Hypothalamus (tissue), 51 donors: ENCODE measurements around the gene SH3RF3.
A peak's percentile ranks its signal among the peaks of the same experiment; 100 is the strongest.
"Not testable (repeated sequence)": the region's sequence is repeated elsewhere in the genome, so short reads cannot be mapped to it uniquely, and the experiment has no call there.

Experiments
- DNase-seq, 51 donors: peaks; one replicate each; lab custom pipeline; 2025; lab: John Stamatoyannopoulos, UW

SH3RF3 gene

DNA sequence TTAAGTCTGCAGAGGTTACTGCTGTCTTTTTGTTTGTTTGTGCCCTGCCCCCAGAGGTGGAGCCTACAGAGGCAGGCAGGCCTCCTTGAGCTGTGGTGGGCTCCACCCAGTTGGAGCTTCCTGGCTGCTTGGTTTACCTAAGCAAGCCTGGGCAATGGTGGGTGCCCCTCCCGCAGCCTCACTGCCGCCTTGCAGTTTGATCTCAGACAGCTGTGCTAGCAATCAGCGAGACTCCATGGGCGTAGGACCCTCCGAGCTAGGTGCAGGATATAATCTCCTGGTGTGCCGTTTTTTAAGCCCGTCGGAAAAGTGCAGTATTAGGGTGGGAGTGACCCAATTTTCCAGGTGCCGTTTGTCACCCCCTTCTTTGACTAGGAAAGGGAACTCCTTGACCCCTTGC lies 11.8 kb upstream of the SH3RF3 start:
- DNase-seq, result not testable (repeated sequence)

DNA sequence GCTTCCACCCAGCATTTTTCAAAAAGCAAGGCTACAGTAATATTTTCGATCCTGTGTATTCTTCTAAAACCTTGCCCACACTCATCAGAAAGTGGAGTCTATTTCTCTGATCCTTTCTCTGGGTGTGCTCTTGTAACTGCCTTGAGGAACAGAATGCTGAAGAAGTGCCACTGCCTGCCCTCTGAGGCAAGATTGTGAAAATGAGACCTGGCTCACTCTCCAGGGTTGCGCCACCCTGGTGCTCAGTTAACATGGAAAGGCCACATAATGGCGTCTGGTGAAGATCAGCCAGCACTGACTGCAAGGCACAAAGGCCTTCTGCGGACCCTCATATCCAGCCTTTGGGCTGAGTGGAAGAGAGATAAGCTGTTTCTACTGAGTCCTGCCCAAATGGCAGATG lies 11.2 kb upstream of the SH3RF3 start:
- no peak for DNase-seq

DNA sequence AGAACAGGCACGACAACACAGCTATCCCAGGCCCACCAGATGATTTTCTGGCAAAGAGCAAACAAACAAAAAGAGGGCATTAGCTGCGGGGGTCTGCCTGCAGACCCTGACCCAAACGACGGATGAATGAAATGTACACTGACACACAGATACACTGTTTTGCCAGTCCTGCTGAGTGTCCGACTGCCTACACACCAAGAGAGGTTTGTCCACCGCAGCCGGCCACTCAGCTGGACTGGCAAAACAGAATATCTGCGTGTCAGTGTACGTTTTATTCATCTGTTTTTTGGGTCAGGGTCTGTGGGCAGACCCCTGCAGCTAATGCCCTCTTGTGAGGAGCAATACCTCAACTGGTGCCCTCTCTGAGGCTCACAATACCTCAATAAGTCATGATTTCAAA lies 10.7 kb upstream of the SH3RF3 start:
- DNase-seq, result no peak

DNA sequence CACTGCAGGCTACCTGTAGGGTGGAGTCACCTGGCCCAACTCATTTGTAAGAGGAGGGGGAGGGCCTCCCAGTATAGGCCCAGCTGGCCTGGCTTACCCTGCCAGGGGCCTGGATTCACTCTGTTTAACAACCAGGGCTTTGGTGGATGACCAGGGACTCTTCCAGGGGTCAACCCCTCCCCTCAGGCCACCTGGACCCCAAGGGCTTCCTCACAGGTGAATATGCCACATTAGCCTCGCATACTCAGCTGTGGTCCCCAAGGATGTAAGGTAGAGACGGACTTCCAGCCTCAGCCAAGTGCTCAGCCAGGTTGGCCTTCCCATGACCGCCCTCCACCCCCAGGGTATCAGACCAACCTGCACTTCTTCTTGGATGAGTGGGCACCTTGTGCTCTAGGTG lies 8.8 kb upstream of the SH3RF3 start:
- no peak for DNase-seq

DNA sequence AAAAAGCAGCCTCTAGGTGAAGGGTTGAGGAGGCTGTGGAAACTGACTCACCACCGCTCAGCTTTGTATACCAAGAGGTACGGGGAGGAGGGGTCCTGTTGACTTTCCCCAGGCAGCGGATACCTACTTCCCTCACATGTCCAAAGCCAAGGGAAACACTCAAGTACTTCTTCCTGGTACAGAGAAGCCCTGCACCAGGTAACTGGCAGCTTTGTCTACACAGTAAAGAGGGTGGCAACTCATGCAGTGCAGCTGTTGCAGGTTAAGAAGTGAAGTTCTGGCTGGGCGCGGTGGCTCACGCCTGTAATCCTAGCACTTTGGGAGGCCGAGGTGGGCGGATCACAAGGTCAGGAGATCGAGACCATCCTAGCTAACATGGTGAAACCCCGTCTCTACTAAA lies 8.3 kb upstream of the SH3RF3 start:
- not testable (repeated sequence) for DNase-seq

DNA sequence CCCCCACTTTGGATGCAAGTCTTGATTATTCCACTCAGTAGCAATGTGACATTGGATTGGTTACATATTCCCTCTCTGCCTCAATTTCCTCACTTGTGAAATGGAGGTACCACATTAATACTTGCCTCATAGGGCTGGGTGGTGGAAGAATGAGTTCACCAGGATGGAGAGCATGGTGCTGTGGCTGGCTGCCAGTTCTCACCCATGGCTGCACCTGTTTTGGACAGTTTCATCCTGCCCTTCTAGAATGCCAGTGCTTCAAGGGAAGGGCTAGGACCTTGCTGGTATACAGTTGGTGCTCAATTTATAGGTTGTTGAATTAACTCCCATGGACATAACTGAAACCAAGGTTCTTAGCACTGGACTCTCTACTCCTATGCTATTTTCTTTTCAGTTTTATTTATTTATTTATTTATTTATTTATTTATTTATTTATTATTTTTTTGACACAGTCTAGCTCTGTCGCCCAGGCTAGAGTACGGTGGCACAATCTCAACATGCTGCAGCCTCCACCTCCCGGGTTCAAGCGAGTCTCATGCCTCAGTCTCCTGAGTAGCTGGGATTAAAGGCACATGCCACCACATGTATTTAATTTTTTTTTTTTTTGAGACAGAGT lies 5.3 kb upstream of the SH3RF3 start:
- DNase-seq, result no peak

DNA sequence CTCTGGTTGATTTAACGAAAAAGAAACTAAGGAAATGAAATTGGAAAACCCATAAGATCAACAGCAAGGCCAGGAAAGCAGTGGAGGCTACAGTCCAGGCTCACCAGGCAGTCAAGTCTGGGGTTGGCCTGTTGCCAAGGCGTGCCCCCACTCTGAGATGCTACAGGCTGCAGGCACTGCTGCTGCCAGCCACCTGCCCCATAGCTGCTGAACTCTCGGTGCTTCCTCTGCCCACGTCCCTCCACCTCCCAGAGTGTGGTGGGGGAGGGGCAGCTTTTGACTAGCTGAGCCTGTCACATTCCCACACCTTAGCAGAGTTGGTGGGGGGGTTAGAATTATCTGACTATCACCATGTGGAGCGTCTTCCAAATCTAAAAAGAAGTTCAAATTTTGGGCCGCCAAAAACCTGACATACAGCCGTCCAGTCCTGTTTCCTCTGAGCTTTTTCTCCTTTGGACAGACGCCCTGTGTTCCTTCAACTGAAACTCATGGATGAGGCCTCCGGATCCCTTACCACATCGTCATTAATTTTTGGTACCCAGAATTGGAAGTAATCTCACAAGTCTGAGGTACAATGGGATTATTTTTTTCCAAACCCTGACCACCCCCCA lies 3.9 kb upstream of the SH3RF3 start:
- no peak for DNase-seq

DNA sequence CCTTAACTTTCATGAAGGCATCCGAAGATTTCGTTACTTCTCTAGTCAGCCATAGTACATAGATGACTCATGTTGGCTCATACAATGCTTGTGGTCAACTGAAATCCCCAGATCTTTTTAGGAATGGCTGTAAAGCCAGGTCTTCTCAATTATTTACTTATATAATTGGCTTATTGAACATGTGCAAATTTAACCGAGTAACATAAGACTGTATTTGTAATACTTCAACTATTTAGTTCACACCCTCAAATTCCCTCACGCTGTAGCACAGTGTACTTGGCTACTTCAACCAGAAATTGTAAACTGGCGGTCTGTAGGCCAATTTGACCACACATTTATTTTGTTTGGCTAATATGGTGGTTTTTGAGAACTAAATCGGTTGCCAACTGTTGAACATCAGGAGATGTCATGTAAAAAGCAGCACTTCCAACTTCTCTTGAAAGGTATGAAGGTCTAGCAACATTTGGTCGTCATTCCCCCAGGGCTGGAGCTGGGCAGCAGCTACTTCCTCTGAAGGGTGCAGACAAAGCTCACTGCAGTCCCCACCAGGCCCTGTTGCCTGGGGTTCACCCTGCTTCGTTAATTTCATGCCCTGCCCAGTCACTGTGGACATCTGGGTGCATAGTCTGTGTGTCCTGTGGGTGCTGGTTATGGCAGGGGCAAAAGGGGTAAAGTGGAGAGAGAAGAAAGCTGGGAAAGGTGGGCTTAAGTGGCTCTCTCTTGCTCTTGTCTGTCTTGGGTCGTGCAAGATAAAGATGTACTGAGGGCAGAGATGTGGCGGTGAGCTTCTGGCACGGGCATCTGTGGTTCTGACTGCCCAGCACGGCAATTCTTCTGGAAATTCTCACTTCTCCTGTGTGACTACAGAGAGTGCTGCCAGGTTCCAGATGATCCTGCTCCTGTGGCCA lies 3.2 kb upstream of the SH3RF3 start:
- DNase-seq, result no peak

DNA sequence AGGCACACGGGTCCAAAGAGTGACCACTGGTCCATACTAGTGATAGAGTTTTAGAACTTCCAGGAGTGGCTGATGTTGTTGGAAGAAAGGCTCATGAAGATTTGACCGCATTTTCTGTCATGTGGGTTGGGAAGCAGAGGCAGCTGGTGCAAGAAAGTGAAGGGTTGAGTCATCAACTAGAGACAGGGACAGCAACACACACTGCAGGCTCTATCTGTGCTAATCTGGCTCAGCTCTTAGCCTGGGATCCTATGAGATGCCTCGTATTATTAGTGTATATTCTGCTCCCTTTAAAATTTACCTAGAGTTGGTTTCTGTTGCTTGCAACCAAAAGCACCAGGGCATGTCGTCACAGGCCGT lies 2.5 kb upstream of the SH3RF3 start:
- DNase-seq, result peak in 1 of 51 donors; percentile 30

DNA sequence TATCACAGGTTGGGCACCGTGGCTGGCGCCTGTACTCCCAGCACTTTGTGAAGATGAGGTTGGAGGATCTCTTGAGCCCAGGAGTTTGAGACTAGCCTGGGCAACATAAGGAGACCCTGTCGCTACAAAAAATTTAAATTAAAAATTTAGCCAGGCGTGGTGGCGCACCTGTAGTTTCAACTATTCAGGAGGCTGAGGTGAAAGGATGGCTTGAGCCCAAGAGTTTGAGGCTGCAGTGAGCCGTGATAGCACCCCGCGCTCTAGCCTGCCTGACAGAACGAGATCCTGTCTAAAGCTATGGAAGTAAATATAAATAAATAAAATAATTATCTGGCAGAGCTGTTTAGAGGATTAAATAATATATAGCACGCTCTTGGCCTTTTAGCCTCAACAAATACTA lies 1.4 kb upstream of the SH3RF3 start:
- DNase-seq, result no peak

DNA sequence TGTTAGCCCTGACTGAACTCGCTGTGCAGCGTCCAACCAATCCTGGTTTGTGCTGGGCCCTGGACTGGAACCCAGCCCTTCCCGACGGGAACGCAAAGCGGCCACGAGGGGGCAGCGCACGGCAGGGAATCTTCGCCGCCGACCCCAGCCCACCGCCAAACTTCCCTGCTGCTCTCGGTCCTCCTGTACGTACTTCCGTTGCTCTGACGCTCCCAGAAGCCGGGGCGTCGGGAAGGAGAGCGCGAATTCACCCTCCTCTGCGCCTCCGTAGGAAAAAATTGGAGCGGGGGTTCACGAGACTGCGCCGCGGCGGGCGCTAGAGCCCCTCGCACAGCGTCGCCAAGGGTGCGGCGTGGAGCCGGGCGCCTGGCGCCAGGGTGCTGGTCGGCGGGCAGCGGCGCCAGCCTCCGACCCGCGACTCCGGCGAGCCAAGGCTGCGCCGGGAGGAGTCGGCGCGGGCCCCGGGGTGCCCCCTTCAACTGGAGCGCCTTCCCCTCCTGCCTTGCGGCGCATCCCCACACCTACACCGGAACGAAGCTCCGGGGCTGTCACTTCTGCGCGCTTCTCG lies 873 bp upstream of the SH3RF3 start:
- peak in 48 of 51 donors; percentile 8 to 77 (median 50) for DNase-seq

DNA sequence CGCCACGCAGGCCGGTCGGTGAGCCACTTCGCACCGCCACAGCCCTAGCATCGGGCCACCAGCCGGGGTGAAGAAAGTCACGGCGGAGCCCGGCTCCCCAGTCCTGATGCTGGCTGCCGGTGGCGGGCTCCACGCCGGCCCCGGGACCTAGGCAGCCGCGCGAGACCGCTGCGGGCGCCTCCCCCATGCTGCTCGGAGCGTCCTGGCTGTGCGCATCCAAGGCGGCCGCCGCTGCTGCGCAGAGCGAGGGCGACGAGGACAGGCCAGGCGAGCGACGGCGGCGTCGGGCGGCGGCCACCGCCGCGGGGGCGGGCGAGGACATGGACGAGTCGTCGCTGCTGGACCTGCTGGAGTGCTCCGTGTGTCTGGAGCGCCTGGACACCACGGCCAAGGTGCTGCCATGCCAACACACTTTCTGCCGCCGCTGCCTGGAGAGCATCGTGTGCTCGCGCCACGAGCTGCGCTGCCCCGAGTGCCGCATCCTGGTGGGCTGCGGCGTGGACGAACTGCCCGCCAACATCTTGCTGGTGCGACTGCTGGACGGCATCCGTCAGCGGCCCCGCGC lies 433 bp downstream of the SH3RF3 start:
- peak in 5 of 51 donors; percentile 8 to 42 (median 15) for DNase-seq

DNA sequence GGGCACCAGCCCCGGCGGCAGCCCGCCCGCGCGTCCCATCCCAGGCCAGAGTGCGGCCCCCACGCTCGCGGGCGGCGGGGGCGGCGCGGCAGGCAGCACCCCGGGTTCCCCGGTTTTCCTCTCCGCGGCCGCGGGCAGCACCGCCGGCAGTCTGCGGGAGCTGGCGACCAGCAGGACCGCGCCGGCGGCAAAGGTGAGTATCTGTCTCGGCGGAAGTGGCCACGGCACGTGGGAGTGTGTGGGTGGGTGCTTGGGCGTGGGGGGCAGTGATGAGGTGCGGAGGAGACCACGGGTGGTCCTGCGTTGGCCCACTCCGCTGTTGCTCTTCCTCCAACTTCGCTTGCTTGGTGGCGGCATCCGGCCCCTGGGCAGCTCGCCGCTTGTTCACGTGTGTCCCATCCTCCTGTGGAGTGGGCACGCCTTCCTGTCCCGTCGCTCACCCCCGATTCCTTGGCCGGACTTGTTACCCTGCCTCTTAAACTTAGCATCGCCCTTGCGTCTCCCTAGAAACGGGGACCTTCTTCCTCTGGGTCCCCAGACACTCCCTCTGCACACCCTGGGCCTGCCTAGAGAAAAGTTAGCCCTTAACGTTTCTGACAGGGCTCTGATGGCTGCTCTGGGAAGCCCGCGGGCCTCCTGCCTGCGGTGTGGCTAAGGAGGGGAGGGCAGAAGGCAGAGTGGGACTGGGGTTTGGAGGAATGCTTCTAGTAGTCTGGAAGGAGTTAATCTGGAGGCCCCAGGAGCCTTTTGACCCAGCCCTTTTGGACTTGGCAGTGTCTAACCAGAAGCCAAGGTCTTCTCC lies 1.1 kb downstream of the SH3RF3 start:
- DNase-seq, result peak in 14 of 51 donors; percentile 8 to 41 (median 18)

DNA sequence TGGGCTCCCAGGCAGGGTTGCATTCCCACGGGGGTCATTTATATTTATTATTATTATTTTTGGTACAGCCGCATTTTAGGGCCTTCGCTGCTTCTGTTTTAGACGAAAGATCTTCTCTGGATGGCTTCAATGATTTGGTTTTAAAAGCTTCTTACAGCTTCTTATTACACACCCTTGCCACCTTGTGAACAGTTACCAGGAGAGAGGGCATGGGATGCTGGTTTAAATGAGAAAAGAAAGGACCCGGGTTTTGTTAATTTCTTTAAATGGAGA lies 1.7 kb downstream of the SH3RF3 start:
- no peak for DNase-seq

DNA sequence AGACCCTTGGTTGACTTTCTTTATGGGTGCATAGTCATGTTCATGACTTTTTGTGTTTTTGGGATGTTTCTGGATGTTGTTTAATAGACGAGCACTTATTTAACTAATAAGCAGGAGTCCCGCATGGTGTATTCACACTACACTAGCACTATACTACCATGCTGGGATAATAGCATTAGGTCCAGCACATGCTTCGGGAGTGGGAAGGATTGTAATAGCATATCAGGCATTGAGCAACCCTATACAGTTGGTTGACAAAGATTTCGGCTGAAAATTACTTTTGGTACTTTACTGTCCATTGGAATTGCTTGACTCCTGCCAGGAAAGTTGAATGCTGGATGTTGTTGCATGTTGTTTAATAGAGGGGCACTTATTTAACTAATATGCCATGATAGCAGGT lies 2.8 kb downstream of the SH3RF3 start:
- no peak for DNase-seq

DNA sequence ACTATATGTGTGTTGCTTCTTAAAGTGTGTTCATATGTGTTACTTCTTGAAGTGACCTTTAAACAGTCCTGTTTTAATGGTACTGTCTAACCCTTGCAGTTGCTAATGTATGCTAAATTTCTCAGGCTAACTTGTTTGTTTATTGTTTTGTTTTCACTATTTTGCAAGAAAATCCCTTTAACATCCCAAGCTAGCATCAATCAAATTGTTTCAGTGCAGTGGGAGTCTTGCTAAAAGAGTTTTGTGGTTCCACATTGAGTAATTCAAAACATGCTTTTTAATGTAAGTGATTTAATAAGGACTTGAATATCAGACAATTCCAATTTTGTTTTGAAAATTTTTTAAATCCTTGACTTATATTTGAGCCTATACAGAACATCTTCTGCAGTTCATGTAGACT lies 3.6 kb downstream of the SH3RF3 start:
- no peak for DNase-seq

DNA sequence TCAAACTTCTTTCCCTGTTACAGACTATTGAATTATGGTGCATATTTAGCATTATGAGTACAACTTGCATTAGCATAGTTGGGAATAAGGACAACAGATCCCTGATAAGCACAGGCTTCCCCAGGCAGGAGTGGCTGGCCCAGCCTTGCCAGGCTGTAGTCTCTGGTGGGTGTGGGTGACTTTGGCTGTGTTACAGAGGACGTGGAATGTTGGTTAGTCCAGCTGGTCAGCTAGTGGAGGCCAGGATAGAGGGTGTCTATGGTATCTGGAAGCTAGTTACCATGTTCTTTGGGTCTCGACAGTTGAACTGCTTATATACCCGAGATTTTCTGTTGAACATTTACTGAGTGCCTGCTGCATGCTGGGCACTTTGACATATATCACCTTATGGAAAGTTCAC lies 4.7 kb downstream of the SH3RF3 start:
- no peak for DNase-seq

DNA sequence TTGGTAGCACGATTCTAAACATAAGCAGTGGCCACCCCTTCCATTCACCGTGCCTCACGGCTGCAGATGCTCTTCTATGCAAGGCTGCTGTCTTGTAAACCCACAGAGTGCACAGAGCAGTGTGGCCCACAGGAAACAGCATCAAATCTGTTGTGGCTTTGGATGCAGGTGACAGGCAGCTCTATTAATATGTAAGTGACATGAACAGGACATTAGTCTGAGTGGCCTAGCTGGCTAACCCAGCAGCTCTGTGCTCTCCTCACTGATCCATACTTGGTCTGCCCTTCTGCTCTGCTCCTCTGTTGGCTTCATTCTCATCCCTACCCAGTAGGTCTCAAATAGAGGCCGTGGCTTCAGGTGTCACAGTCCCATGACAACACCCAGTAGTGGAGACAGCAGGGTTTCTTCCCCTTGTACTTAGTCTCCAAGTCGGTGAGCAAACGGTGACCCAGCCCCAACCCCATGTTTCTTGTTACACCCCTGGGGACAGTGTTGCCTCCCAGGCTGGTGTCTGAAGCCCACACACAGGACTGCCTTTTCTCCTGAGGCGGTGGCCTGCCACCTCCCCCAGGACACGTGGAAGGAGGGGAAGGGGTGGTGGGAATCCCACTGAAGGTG lies 5.8 kb downstream of the SH3RF3 start:
- no peak for DNase-seq

DNA sequence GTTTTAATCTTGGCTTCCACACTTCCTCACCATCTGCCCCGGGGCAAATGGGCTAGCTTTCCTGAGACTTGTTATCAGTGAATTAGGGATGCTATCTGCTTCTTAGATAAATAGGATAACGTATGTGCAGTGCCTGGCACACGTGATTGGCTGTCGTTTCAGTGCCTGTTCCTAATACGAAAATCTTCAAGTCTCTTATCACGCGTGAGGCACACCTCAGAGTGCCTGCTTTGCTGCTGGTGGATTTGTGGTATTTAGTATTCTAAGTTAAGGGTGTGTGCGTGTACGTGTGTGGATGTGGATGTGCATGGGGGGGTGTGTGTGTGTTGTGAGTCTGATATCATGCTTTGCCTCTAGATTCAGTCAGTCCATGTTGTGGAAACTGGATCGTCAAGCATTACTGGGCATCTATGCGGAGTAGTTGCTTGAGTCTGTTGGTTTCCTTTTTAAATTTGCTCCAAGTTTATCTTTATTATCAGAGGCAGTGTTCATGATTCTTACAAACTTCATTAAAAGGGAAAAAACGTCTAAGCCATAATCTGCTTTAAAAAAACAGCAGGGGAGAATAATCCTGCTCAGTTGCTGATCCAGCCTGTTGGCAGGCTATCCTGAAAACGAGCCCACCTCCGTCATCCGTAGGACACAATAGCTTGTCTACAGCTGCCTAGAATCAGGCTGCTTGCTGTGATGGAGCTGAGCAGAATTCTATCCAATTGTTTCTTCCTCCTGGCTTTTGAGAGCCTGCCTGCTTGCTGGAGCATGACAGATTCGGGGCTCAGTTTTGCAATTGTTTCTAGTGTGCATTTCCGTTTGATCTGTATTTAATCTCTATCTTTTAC lies 6.6 kb downstream of the SH3RF3 start:
- peak in 8 of 51 donors; percentile 3 to 50 (median 12) for DNase-seq
